DOHH2 (cell line): ENCODE measurements around the gene BRSK2.

Experiments
- H3F3A ChIP-seq: fragments of 200-600 bp; sonication (generic), shearing (Covaris generic); 2 replicates; pipeline ENCODE4 v1.6.0; 2016; ENCODE audit warnings: antibody characterized with exemption, mild to moderate bottlenecking; ENCODE audit not compliant: control insufficient read depth, insufficient read depth
- H3K27ac ChIP-seq: fragments of 200-600 bp; sonication (generic); 2 replicates; pipeline ENCODE4 v1.5.1; 2014; ENCODE audit warnings: low read depth, mild to moderate bottlenecking, low read length, moderate library complexity
- H3K27me3 ChIP-seq: fragments of 200-600 bp; sonication (generic); 2 replicates; pipeline ENCODE4 v1.6.1; 2014; ENCODE audit warnings: mild to moderate bottlenecking, low read length, mixed read lengths; ENCODE audit not compliant: control insufficient read depth
- H3K36me3 ChIP-seq: fragments of 200-600 bp; sonication (generic); 2 replicates; pipeline ENCODE4 v1.6.1; 2014; ENCODE audit warnings: mild to moderate bottlenecking, low read length, moderate library complexity, mixed read lengths; ENCODE audit not compliant: control insufficient read depth
- H3K4me1 ChIP-seq: fragments of 200-600 bp; sonication (generic); 2 replicates; pipeline ENCODE4 v1.6.1; 2014; ENCODE audit warnings: mild to moderate bottlenecking, low read length, mixed read lengths; ENCODE audit not compliant: control insufficient read depth
- H3K4me2 ChIP-seq: fragments of 200-600 bp; sonication (generic); 2 replicates; pipeline ENCODE4 v1.6.0; 2014; ENCODE audit warnings: mild to moderate bottlenecking, low read length, moderate library complexity
- H3K4me3 ChIP-seq: fragments of 200-600 bp; sonication (generic); 2 replicates; pipeline ENCODE4 v1.5.1; 2014; ENCODE audit warnings: mild to moderate bottlenecking, low read length, mixed read lengths
- H3K79me2 ChIP-seq: fragments of 200-600 bp; sonication (generic); 2 replicates; pipeline ENCODE4 v1.6.1; 2014; ENCODE audit warnings: mild to moderate bottlenecking, low read length, mixed read lengths; ENCODE audit not compliant: control insufficient read depth
- H3K9me2 ChIP-seq: fragments of 200-600 bp; sonication (generic); replicated peaks from 2 replicates; pipeline ENCODE4 v1.6.1; 2014; ENCODE audit warnings: mild to moderate bottlenecking, low read length, mixed read lengths; ENCODE audit not compliant: control insufficient read depth
- H3K9me3 ChIP-seq: fragments of 200-600 bp; sonication (generic); 2 replicates; pipeline ENCODE4 v1.6.1; 2014; ENCODE audit warnings: antibody characterized with exemption, low read length, mixed read lengths; ENCODE audit not compliant: control insufficient read depth, insufficient read depth
- H4K20me1 ChIP-seq: fragments of 200-600 bp; sonication (generic); 2 replicates; pipeline ENCODE4 v1.6.0; 2014; ENCODE audit warnings: low read depth, mild to moderate bottlenecking, antibody characterized with exemption, low read length, moderate library complexity; ENCODE audit not compliant: control insufficient read depth, insufficient read depth
- CTCF ChIP-seq: fragments of 200-600 bp; sonication (generic); IDR thresholded peaks from one replicate; pipeline ENCODE4 v1.5.1; 2014; ENCODE audit warnings: antibody characterized with exemption, mild to moderate bottlenecking, low read depth, low read length; ENCODE audit not compliant: poor library complexity, severe bottlenecking
- EZH2phosphoT487 ChIP-seq: fragments of 200-600 bp; sonication (generic); IDR thresholded peaks from 2 replicates; pipeline ENCODE4 v1.6.1; 2017; ENCODE audit warnings: borderline replicate concordance, mild to moderate bottlenecking, antibody characterized with exemption, low read length, moderate library complexity, mixed read lengths

Gene BRSK2

GRCh38 chr11:1447845-1448825 lies 58.4 kb downstream of the BRSK2 start:
- Histone ChIP-seq H3K4me2 (no peak overlapping the region), H3K4me3 (no peak overlapping the region), H3K4me1 (no peaks in the 10 kb centered on the region), H3K9me3 (no peaks in the 10 kb centered on the region), H3F3A (no peaks in the 10 kb centered on the region), H3K27ac (no peak overlapping the region), H3K9me2 (no peaks in the 10 kb centered on the region), H3K36me3 (no peaks in the 10 kb centered on the region), H4K20me1 (no peaks in the 10 kb centered on the region), H3K27me3 (no peaks in the 10 kb centered on the region), H3K79me2 (no peaks in the 10 kb centered on the region)
- TF ChIP-seq EZH2phosphoT487 (no peak), CTCF (no peak)

- Histone ChIP-seq H3K4me1 (no peaks in the 10 kb centered on the region), H4K20me1 (no peaks in the 10 kb centered on the region), H3K4me3 (no peak overlapping the region), H3K4me2 (no peak overlapping the region), H3K27me3 (no peaks in the 10 kb centered on the region), H3K9me3 (no peaks in the 10 kb centered on the region), H3F3A (no peaks in the 10 kb centered on the region), H3K36me3 (no peaks in the 10 kb centered on the region), H3K27ac (no peak overlapping the region), H3K9me2 (no peaks in the 10 kb centered on the region), H3K79me2 (no peaks in the 10 kb centered on the region)
- TF ChIP-seq EZH2phosphoT487 (no peak), CTCF (no peak)
Observed at GRCh38 chr11:1448882-1449281, 59.1 kb downstream of the BRSK2 start.

- no peaks in the 10 kb centered on the region for H3K4me1 ChIP-seq
- H3K9me2 ChIP-seq = no peaks in the 10 kb centered on the region
- H3K27ac ChIP-seq = no peak overlapping the region
- H3F3A ChIP-seq = no peaks in the 10 kb centered on the region
- H3K27me3 ChIP-seq = no peaks in the 10 kb centered on the region
- no peaks in the 10 kb centered on the region for H3K79me2 ChIP-seq
- H3K36me3 ChIP-seq = no peaks in the 10 kb centered on the region
- no peak overlapping the region for H3K4me3 ChIP-seq
- TF ChIP-seq EZH2phosphoT487 = no peak
- TF ChIP-seq CTCF = no peak
- no peaks in the 10 kb centered on the region for H4K20me1 ChIP-seq
- no peak overlapping the region for H3K4me2 ChIP-seq
- no peaks in the 10 kb centered on the region for H3K9me3 ChIP-seq
Observed at GRCh38 chr11:1449490-1450243, 59.9 kb downstream of the BRSK2 start.
